ENCODE data around the gene MAN2A2.

Gene MAN2A2

DNA sequence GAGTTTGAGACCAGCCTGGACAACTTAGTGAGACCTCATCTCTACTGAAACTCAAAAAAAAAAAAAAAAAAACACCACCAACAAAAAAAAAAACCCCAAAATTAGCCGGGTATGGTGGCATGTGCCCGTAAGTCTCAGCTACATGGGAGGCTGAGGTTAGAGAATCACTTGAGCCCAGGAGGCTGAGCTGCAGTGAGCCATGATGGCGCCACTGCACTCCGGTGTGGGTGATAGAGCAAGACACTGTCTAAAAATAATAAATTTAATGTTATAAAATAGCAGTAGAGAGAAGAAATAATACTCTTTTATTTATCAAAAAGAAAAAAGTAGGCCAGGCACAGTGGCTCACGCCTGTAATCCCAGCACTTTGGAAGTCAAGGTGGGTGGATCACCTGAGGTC lies 69.0 kb downstream of the MAN2A2 start:
- DNase-seq = no peak
